HCT116 (cell line): ENCODE data around the gene EMX1. TPM values are rescaled to one million over a fixed set of nuclear protein-coding genes. Genes with fewer than 3 reads are reported as not detected.

Experiments
- ATAC-seq: fragments of 200-7000 bp; cut with Tn5 transposase; 2 replicates; pipeline ENCODE4 v1.9.1; 2020; ENCODE audit warnings: mild to moderate bottlenecking, moderate library complexity
- BruUV-seq: library from RNA; stranded (reverse); fragments of 400-500 nt; replicated peaks from 2 replicates; lab custom pipeline; 2021; lab: Mats Ljungman, UMichigan
- CTCF ChIA-PET: fragments of 300-600 bp; sonication (Branson Sonifier 250); formaldehyde crosslinking; loops from one replicate; lab custom pipeline; 2021; ENCODE audit warnings: antibody characterized with exemption; lab: Charles Lee
- POLR2A ChIA-PET: fragments of 300-600, 350-600 bp; sonication (Branson Sonifier 250); formaldehyde crosslinking; loops from one replicate; lab custom pipeline; 2021; ENCODE audit warnings: antibody characterized with exemption; lab: Charles Lee
- RAD21 ChIA-PET, 2 experiments: fragments of 300-600 bp; sonication (Branson Sonifier 250); formaldehyde crosslinking; loops; one replicate each; lab custom pipeline; 2023; ENCODE audit warnings: low total read pairs in 2 of 2; ENCODE audit not compliant: uncharacterized antibody in 2 of 2, unreplicated experiment in 2 of 2, low non-redundant PET in 1 of 2; lab: Charles Lee
- DNase-seq: peaks from one replicate; pipeline ENCODE4 v3.0.0-alpha.2; 2010; ENCODE audit warnings: low read depth, low spot score
- H2AFZ ChIP-seq: fragments of 200-600 bp; shearing (Covaris generic), sonication (generic); 2 replicates; pipeline ENCODE4 v1.6.1; 2017; ENCODE audit warnings: low read depth, mixed run types, mixed read lengths, antibody characterized with exemption, low read length; ENCODE audit not compliant: poor library complexity, severe bottlenecking
- H3K27ac ChIP-seq: 2 replicates; pipeline ENCODE4 v1.5.1; 2012; ENCODE audit warnings: low read depth, low read length
- H3K27me3 ChIP-seq: fragments of 200-600 bp; sonication (generic); 2 replicates; pipeline ENCODE4 v1.6.1; 2016; ENCODE audit warnings: mixed run types, low read length, mixed read lengths; ENCODE audit not compliant: insufficient read depth
- H3K36me3 ChIP-seq, 2 experiments: fragments of 200-500 bp in 1 of 2; fragments of 200-600 bp in 1 of 2; sonication (Bioruptor generic) in 1 of 2; sonication (generic) in 1 of 2; 2 replicates each; pipeline versions ENCODE4 v1.5.1 to v1.6.1; 2014 to 2016; ENCODE audit warnings: low read length in 2 of 2, inconsistent platforms in 1 of 2, mixed read lengths in 1 of 2, mixed run types in 1 of 2; ENCODE audit not compliant: insufficient read depth in 2 of 2, control insufficient read depth in 1 of 2
- H3K4me1 ChIP-seq, 2 experiments: fragments of 200-600 bp in 1 of 2; sonication (generic) in 1 of 2; 2 replicates each; pipeline versions ENCODE4 v1.5.1 to v1.6.1; 2012 to 2017; ENCODE audit warnings: low read length in 2 of 2, inconsistent platforms in 1 of 2, mild to moderate bottlenecking in 1 of 2, mixed read lengths in 1 of 2, mixed run types in 1 of 2, moderate library complexity in 1 of 2; ENCODE audit not compliant: insufficient read depth in 2 of 2, control insufficient read depth in 1 of 2
- H3K4me2 ChIP-seq: fragments of 200-600 bp; sonication (generic); 2 replicates; pipeline ENCODE4 v1.6.1; 2017; ENCODE audit warnings: mixed run types, low read length, mixed read lengths
- H3K4me3 ChIP-seq, 2 experiments: fragments of 200-600 bp in 1 of 2; sonication (generic) in 1 of 2; replicated peaks in 1 of 2; 2 replicates each; pipeline ENCODE4 v1.5.1; 2011 to 2016; ENCODE audit warnings: low read length in 2 of 2, control low read depth in 1 of 2, low read depth in 1 of 2, mild to moderate bottlenecking in 1 of 2, mixed read lengths in 1 of 2, mixed run types in 1 of 2
- H3K79me2 ChIP-seq: fragments of 200-600 bp; sonication (generic); 2 replicates; pipeline ENCODE4 v1.6.1; 2017; ENCODE audit warnings: mild to moderate bottlenecking, mixed run types, low read length, moderate library complexity, mixed read lengths; ENCODE audit not compliant: insufficient read depth
- H3K9ac ChIP-seq: fragments of 200-600 bp; sonication (generic); 2 replicates; pipeline ENCODE4 v1.6.1; 2016; ENCODE audit warnings: low read length, mixed read lengths
- H3K9me2 ChIP-seq: fragments of 200-600 bp; sonication (generic), shearing (Covaris generic); 2 replicates; pipeline ENCODE4 v1.6.1; 2017; ENCODE audit warnings: mixed run types, mild to moderate bottlenecking, moderate library complexity; ENCODE audit not compliant: insufficient read depth
- H3K9me3 ChIP-seq, 2 experiments: fragments of 200-500 bp in 1 of 2; fragments of 200-600 bp in 1 of 2; sonication (Bioruptor generic) in 1 of 2; sonication (generic) in 1 of 2; 2 replicates each; pipeline ENCODE4 v1.6.1; 2014 to 2017; ENCODE audit warnings: low read length in 2 of 2, mixed read lengths in 2 of 2, inconsistent platforms in 1 of 2, low read depth in 1 of 2, mild to moderate bottlenecking in 1 of 2, mixed run types in 1 of 2, moderate library complexity in 1 of 2; ENCODE audit not compliant: control insufficient read depth in 1 of 2, insufficient read depth in 1 of 2
- H4K20me1 ChIP-seq: fragments of 200-600 bp; sonication (generic), shearing (Covaris generic); 2 replicates; pipeline ENCODE4 v1.6.1; 2017; ENCODE audit warnings: mixed run types, mild to moderate bottlenecking, moderate library complexity; ENCODE audit not compliant: insufficient read depth
- CBX3 ChIP-seq: IDR thresholded peaks from 2 replicates; pipeline ENCODE4 v1.6.1; 2012; ENCODE audit warnings: low read depth
- CEBPB ChIP-seq: IDR thresholded peaks from 2 replicates; pipeline ENCODE4 v1.6.1; 2012; ENCODE audit warnings: low read depth
- EGR1 ChIP-seq: IDR thresholded peaks from 2 replicates; pipeline ENCODE4 v1.6.1; 2012; ENCODE audit warnings: low read depth
- EZH2 ChIP-seq: fragments of 200-600 bp; sonication (generic); IDR thresholded peaks from 2 replicates; pipeline ENCODE4 v1.6.1; 2017; ENCODE audit warnings: antibody characterized with exemption, mixed run types
- EZH2phosphoT487 ChIP-seq: fragments of 200-600 bp; IDR thresholded peaks from 2 replicates; pipeline ENCODE4 v1.6.1; 2018; ENCODE audit warnings: antibody characterized with exemption, borderline replicate concordance
- FOSL1 ChIP-seq: IDR thresholded peaks from 2 replicates; pipeline ENCODE4 v1.6.1; 2012; ENCODE audit warnings: low read depth
- POLR2A ChIP-seq: IDR thresholded peaks from 2 replicates; pipeline ENCODE4 v1.7.0; 2011; ENCODE audit warnings: borderline replicate concordance; ENCODE audit not compliant: insufficient read depth, insufficient read length; ENCODE audit errors: extremely low read depth
- SIN3A ChIP-seq: IDR thresholded peaks from 2 replicates; pipeline ENCODE4 v1.6.1; 2012; ENCODE audit warnings: low read depth
- SRF ChIP-seq: IDR thresholded peaks from 2 replicates; pipeline ENCODE4 v1.6.1; 2012; ENCODE audit warnings: low read depth
- TCF7L2 ChIP-seq: IDR thresholded peaks from 2 replicates; pipeline ENCODE4 v1.7.0; 2011; ENCODE audit warnings: borderline replicate concordance, inconsistent platforms; ENCODE audit not compliant: insufficient read depth, insufficient read length; ENCODE audit errors: extremely low read depth
- ZNF274 ChIP-seq: fragments of 200-500 bp; sonication (Bioruptor generic); IDR thresholded peaks from 2 replicates; pipeline ENCODE4 v1.6.1; 2014; ENCODE audit warnings: mild to moderate bottlenecking, low read depth, low read length, inconsistent platforms
- intact Hi-C: fragments of 100-400 bp; cut with micrococcal nuclease; formaldehyde crosslinking; loops from 2 replicates; pipeline ENCODE4 v1.10.0; 2022
- total RNA-seq: library from RNA; stranded (reverse); gene quantifications from one replicate; pipeline ENCODE4 v1.2.1, GENCODE V29; 2021; ENCODE audit not compliant: unreplicated experiment

The EMX1 gene
- total RNA-seq, 1 experiment from 2014 or later, result 3.1 TPM

DNA sequence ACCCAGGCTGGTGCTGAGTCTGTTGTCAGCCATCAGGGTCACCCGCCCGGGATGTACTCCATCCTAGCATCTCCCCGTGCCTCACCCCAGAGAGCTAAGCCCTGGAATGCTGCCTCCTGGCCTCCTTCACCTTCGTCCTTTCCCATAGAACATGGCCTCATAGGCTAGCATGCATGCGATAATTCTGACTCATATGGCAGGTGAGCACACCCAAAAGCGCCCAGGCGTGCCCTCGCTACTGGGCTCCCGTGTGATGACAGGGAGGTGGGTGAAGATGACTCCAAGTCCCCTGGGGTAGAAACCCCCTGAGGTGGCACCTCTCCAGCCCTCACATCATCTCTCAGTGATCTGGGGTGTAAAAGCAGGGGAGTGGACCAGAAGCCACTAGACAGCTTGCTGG lies 22.8 kb upstream of the EMX1 start:
- Histone ChIP-seq H3K36me3 (peaks cover 0 to 15% of the 10 kb centered on the region in 2 experiments; a peak in 2 of 4 replicates), H3K9me2 (no peaks in the 10 kb centered on the region), H3K9me3 (no peaks in the 10 kb centered on the region), H3K79me2 (peaks cover 5% of the 10 kb centered on the region; the same call in 1 of the 2 replicates), H3K9ac (no peak overlapping the region), H2AFZ (no peak overlapping the region), H3K4me3 (no peak overlapping the region), H4K20me1 (peaks cover 4% of the 10 kb centered on the region; the same call in 1 of the 2 replicates), H3K4me1 (peaks cover 0 to 4% of the 10 kb centered on the region in 2 experiments; a peak in 1 of 4 replicates), H3K4me2 (no peak overlapping the region), H3K27me3 (no peaks in the 10 kb centered on the region), H3K27ac (no peak overlapping the region)
- intact Hi-C loops, result loop anchor here (5.0 kb wide), 1 partner anchor 283 kb away; no protein-coding TSS in a partner anchor
- CTCF ChIA-PET, result interaction anchor here (1.3 to 3.0 kb wide), 6 partner anchors 40 to 318 kb away, joined by 5 to 28 read pairs (median 13); no protein-coding TSS in a partner anchor
- RAD21 ChIA-PET, result interaction anchor here in 1 of 2 experiments (2.2 kb wide), 1 partner anchor 79 kb away, joined by 9 read pairs; no protein-coding TSS in a partner anchor
- ATAC-seq (no peak), DNase-seq (no peak)
- POLR2A ChIA-PET, result no interaction called here
- no TSS peak for BruUV-seq
- TF ChIP-seq EGR1 (no peak), EZH2phosphoT487 (no peak), SRF (no peak)
- TF ChIP-seq, all 23 proteins: peak for 0

DNA sequence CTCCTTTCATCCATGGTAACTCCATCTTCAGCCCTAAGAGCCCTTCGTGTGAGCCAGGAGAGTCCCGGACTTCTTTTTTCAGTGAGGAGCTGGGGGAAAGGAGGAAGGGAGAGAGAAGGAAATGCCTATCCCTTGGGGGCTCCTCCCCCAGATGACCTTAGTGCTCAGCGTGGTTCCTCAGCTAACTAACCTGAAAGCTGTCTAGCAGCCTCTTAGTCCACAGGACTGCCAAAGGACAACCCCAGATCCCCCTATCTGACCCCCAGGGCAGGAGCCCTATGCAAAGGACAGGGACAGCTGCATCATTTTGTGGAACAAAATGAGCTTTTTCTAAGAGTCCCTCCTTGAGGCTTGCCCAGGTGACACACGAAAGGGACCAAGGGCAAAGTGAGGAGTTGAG lies 22.2 kb upstream of the EMX1 start:
- no peak overlapping the region for H3K27ac ChIP-seq
- POLR2A ChIA-PET, result no interaction called here
- peaks cover 4% of the 10 kb centered on the region; the same call in 1 of the 2 replicates for H4K20me1 ChIP-seq
- RAD21 ChIA-PET, result no interaction called here
- TF ChIP-seq EZH2phosphoT487 (no peak), POLR2A (no peak), ZNF274 (no peak), EZH2 (no peak), SIN3A (no peak), CBX3 (no peak), FOSL1 (no peak), SRF (no peak), TCF7L2 (no peak), CEBPB (no peak)
- intact Hi-C loops, result no loop called here
- no TSS peak for BruUV-seq
- peaks cover 0 to 15% of the 10 kb centered on the region in 2 experiments; a peak in 1 of 4 replicates for H3K36me3 ChIP-seq
- H3K9ac ChIP-seq, result no peak overlapping the region
- H3K9me2 ChIP-seq, result no peaks in the 10 kb centered on the region
- no peaks in the 10 kb centered on the region for H3K9me3 ChIP-seq
- no peak overlapping the region for H2AFZ ChIP-seq
- CTCF ChIA-PET, result interaction anchor here (1.3 to 1.7 kb wide), 3 partner anchors 40 to 282 kb away, joined by 5 to 6 read pairs (median 5); no protein-coding TSS in a partner anchor
- H3K27me3 ChIP-seq, result no peaks in the 10 kb centered on the region
- H3K4me2 ChIP-seq, result no peak overlapping the region
- DNase-seq (no peak), ATAC-seq (no peak)
- H3K4me3 ChIP-seq, result no peak overlapping the region
- H3K79me2 ChIP-seq, result no peaks in the 10 kb centered on the region
- peaks cover 0 to 4% of the 10 kb centered on the region in 2 experiments; a peak in 1 of 4 replicates for H3K4me1 ChIP-seq
